Erythroblast (primary cell): ENCODE measurements around the gene DSCAM.
"Not testable (repeated sequence)": the region's sequence is repeated elsewhere in the genome, so short reads cannot be mapped to it uniquely, and the experiment has no call there.

Experiments
- DNase-seq, 2 experiments: peaks; one replicate each; lab custom pipeline; 2025; lab: John Stamatoyannopoulos, UW
- GATA1 ChIP-seq: IDR thresholded peaks from 2 replicates; pipeline ENCODE4 v1.6.1; 2011; ENCODE audit warnings: low read depth, mild to moderate bottlenecking, control low read depth, low read length, moderate library complexity
- POLR2A ChIP-seq: IDR thresholded peaks from 2 replicates; pipeline ENCODE4 v1.6.1; 2011; ENCODE audit warnings: mild to moderate bottlenecking, low read length

Gene DSCAM

GRCh38 chr21:40349591-40349990, 497.4 kb downstream of the DSCAM start:
- no peak for DNase-seq
- no peak for TF ChIP-seq POLR2A
- no peak for TF ChIP-seq GATA1

GRCh38 chr21:40345711-40346321, 501.1 kb downstream of the DSCAM start:
- no peak for DNase-seq
- no peak for TF ChIP-seq POLR2A
- TF ChIP-seq GATA1: no peak

GRCh38 chr21:40340357-40340756, 506.6 kb downstream of the DSCAM start:
- no peak for DNase-seq
- TF ChIP-seq GATA1 (no peak), POLR2A (no peak)

GRCh38 chr21:40339050-40339449, 507.9 kb downstream of the DSCAM start:
- DNase-seq: no peak
- TF ChIP-seq GATA1 (no peak), POLR2A (no peak)

- no peak for TF ChIP-seq GATA1
- TF ChIP-seq POLR2A: no peak
- no peak for DNase-seq
Measured at GRCh38 chr21:40337981-40338380, 509.0 kb downstream of the DSCAM start.

GRCh38 chr21:40335704-40336103, 511.3 kb downstream of the DSCAM start:
- no peak for DNase-seq
- no peak for TF ChIP-seq POLR2A
- TF ChIP-seq GATA1: no peak

- DNase-seq: no peak
- no peak for TF ChIP-seq POLR2A
- TF ChIP-seq GATA1: no peak
Measured at GRCh38 chr21:40334159-40334558, 512.8 kb downstream of the DSCAM start.

- TF ChIP-seq POLR2A (no peak), GATA1 (no peak)
- no peak for DNase-seq
Measured at GRCh38 chr21:40333731-40334130, 513.2 kb downstream of the DSCAM start.

- TF ChIP-seq GATA1: no peak
- TF ChIP-seq POLR2A: no peak
- DNase-seq: no peak
Measured at GRCh38 chr21:40331804-40332203, 515.2 kb downstream of the DSCAM start.

GRCh38 chr21:40331172-40331571, 515.8 kb downstream of the DSCAM start:
- TF ChIP-seq POLR2A (no peak), GATA1 (no peak)
- no peak for DNase-seq

GRCh38 chr21:40324389-40324788, 522.6 kb downstream of the DSCAM start:
- DNase-seq: no peak
- TF ChIP-seq GATA1 (no peak), POLR2A (no peak)

GRCh38 chr21:40320718-40321117, 526.2 kb downstream of the DSCAM start:
- DNase-seq: not testable (repeated sequence)

- DNase-seq: no peak
- TF ChIP-seq GATA1 (no peak), POLR2A (no peak)
Measured at GRCh38 chr21:40318371-40318770, 528.6 kb downstream of the DSCAM start.

GRCh38 chr21:40316104-40316503, 530.9 kb downstream of the DSCAM start:
- DNase-seq: no peak
- TF ChIP-seq GATA1 (no peak), POLR2A (no peak)

- no peak for TF ChIP-seq POLR2A
- no peak for TF ChIP-seq GATA1
Measured at GRCh38 chr21:40315626-40316025, 531.3 kb downstream of the DSCAM start.

More at GRCh38 chr21:40315626-40316025, 531.3 kb downstream of the DSCAM start:
- no peak for DNase-seq
